ENCODE results near the gene KRTAP10-9.
"Not testable (repeated sequence)": the region's sequence is repeated elsewhere in the genome, so short reads cannot be mapped to it uniquely, and the experiment has no call there.

KRTAP10-9 gene

DNA sequence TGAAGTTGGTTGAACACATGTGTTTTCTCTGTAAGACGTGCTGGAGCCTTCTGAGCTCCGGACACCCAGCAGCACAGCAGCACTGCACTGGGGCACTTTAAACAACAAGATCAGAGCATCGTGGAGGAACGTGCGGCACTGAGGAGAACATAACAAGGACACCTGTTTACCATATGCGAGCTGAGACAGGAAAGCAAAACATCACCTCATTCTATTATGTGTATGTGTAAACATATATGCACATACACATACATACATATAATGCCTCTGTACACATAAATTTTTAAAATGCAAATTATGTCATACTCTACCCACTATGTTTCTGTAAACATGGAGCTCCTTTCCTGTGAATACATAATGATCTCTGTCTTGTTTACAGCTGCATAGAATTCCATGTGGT is 31.4 kb upstream of the KRTAP10-9 start:
- no peak for FAIRE-seq

- no peak for FAIRE-seq
Observed at GRCh38 chr21:44596068-44596725, 30.7 kb upstream of the KRTAP10-9 start.

DNA sequence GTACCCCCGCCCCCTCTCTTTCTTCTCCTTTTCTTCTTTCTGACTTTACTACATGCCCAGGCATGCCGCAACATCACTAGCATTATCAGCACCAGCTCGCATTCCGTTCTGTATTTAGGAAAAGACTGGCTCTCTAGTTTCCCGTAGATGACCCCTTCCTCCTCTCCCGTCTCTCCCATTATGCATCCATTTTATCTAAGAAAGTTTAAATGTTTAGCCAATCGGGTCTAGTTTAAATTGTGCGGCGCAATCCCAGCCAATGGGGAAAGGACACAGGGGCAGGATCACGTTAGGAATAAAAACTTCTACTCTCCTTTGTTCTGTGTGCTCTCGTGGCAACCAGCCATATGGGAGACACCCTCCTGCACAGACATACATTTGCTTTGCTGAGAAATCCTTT is 28.8 kb upstream of the KRTAP10-9 start:
- no peak for FAIRE-seq

GRCh38 chr21:44599264-44600029 is 27.4 kb upstream of the KRTAP10-9 start:
- no peak for FAIRE-seq

DNA sequence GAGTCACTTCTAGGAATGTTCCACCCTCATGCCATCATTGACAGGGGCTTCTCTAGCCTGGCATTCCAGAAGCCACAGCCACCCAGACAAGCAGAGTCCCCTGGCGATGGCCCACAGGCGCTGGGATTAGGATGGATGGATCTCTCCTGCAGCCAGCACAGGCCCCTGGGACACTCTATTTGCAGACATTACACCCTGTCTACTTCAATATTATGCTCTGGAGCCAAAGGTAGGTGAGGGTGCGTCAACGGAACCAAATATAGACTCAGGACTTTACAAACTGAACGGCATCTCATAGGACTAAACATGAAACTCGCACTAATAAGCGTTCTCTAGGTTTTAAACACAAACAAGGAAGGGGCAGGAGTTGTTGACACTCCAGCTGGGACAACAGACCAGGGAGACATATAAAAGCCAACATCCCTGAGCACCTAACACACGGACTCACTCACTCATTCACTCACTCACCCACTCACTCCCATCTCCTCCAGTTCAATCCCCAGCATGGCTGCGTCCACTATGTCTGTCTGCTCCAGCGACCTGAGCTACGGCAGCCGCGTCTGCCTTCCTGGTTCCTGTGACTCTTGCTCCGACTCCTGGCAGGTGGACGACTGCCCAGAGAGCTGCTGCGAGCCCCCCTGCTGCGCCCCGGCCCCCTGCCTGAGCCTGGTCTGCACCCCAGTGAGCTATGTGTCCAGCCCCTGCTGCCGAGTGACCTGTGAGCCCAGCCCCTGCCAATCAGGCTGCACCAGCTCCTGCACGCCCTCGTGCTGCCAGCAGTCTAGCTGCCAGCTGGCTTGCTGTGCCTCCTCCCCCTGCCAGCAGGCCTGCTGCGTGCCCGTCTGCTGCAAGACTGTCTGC is 26.5 kb upstream of the KRTAP10-9 start, which contains the start of gene KRTAP10-7:
KRTAP10-7 (plus strand) TSS at position 480 of the 861 bp plus-strand sequence; CDS start at position 505, 25 bp downstream.
- not testable (repeated sequence) for FAIRE-seq

DNA sequence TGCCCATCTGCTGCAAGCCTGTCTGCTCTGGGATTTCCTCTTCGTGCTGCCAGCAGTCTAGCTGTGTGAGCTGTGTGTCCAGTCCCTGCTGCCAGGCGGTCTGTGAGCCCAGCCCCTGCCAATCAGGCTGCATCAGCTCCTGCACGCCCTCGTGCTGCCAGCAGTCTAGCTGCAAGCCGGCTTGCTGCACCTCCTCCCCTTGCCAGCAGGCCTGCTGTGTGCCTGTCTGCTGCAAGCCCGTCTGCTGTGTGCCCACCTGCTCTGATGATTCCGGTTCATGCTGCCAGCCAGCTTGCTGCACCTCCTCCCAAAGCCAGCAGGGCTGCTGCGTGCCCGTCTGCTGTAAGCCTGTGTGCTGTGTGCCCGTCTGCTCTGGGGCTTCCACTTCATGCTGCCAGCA is 25.8 kb upstream of the KRTAP10-9 start:
- FAIRE-seq = not testable (repeated sequence)

- FAIRE-seq = no peak
Observed at GRCh38 chr21:44601596-44602462, 25.1 kb upstream of the KRTAP10-9 start.

- FAIRE-seq = no peak
Observed at GRCh38 chr21:44602463-44602850, 24.4 kb upstream of the KRTAP10-9 start.

DNA sequence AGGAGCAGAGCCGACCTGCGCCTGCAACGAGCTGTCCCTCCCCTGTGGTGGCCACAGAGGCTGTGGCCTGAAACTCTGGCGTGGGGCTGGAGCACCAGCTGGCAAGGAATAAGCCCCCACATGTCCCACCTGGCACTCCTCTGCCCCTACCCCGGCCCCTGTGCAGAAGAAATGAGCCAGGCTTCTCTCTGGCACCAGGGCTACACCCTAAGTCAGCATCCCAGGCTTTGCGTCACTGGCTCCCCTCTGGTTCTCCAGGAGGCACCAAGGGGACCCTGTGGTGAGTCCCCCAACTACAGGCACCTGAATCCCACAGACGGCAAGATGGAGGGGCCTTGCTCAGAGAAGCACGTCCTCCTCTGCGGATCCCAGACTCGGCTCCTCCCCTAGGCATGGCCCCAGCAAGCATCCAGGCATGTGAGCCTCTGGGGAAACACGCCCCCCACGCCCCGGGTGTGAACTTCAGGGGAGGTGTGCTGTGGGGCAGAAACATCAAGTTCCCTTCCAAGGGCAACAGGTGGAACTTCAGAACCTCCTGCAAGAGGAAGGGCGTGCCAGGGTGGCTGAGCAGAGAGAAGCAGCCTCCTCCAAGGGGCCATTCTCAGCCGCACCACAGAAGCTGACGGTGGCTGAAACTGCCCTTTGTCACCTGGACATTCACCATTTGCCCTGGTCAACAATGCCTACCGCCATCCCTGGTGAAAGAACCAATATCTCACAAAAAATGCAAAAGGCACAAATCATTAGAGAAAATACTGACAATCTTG is 23.6 kb upstream of the KRTAP10-9 start:
- no peak for FAIRE-seq

DNA sequence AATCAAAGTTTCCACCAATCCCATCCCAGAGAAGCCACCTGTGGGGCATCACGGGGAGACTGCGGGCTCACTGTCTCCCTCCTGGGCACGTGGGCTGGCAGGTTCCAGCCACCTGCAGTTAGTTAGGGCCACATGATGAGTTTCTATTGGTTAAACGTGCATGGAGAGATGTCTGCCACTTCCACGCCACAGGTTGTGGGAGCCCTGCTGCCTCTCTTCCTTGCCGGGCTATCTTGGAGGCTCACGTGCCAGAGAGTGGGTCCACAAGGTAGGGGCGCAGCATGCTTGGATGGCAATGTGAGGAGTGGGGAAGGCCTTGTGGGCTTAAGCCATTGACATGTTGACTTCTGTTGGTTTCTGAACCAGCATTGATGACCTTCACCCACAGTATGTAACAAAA is 23.0 kb upstream of the KRTAP10-9 start:
- FAIRE-seq = no peak

GRCh38 chr21:44606495-44606894 is 20.4 kb upstream of the KRTAP10-9 start:
- FAIRE-seq = no peak

DNA sequence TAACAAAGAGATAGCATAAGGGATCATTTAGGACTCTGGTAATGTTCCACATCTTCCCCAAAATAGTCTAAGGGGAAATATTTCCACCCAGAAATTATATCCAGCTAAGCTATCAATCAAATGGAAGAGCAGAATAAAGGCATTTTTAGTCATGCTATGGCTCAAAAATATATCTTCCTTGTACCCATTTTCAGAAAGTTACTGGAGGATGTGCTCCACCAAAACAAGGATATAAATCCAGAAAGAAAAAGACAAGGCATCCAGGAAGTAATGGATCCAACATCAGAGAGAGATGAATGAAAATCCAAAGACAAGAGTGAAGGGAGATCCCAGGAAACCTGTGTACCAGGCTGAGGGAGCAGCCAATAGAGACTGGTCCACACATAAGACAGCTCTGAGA is 17.7 kb upstream of the KRTAP10-9 start:
- no peak for FAIRE-seq

GRCh38 chr21:44610157-44610843 is 16.6 kb upstream of the KRTAP10-9 start:
- FAIRE-seq = not testable (repeated sequence)

DNA sequence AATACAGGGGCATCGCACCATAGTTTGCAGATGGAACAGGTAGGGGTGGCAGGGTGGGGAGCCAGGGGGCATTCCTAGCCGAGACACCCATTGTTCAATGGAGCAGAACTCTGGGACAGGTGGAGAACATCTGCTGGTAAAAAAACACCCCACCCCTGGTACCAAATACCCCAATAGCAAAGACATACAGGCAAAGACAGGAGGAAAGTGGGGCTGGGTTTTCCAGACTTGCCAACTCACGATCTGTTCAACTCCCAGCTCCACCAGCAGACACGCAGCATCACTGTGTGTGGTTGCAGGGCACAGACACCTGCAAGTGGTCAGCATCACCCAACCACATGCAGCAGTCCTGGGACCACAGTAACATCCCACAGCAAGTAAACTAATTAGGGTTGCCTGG is 15.3 kb upstream of the KRTAP10-9 start:
- FAIRE-seq = no peak

DNA sequence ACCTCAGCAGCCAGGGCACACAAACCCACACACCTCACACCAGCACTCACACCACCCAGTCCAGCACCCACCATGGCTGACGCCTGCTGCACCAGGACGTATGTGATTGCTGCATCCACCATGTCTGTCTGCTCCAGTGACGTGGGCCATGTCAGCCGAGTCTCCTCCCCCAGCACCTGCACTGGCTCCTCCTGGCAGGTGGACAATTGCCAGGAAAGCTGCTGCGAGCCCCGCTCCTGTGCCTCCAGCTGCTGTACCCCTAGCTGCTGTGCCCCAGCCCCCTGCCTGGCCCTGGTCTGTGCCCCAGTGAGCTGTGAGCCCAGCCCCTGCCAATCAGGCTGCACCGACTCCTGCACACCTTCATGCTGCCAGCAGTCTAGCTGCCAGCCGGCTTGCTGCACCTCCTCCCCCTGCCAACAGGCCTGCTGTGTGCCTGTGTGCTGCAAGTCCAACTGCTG is 14.8 kb upstream of the KRTAP10-9 start, which contains the start of gene KRTAP10-8:
KRTAP10-8 (plus strand) TSS at position 51 of the 458 bp plus-strand sequence; CDS start at position 73, 22 bp downstream.
- no peak for FAIRE-seq

- no peak for FAIRE-seq
Observed at GRCh38 chr21:44612669-44613229, 14.1 kb upstream of the KRTAP10-9 start.

DNA sequence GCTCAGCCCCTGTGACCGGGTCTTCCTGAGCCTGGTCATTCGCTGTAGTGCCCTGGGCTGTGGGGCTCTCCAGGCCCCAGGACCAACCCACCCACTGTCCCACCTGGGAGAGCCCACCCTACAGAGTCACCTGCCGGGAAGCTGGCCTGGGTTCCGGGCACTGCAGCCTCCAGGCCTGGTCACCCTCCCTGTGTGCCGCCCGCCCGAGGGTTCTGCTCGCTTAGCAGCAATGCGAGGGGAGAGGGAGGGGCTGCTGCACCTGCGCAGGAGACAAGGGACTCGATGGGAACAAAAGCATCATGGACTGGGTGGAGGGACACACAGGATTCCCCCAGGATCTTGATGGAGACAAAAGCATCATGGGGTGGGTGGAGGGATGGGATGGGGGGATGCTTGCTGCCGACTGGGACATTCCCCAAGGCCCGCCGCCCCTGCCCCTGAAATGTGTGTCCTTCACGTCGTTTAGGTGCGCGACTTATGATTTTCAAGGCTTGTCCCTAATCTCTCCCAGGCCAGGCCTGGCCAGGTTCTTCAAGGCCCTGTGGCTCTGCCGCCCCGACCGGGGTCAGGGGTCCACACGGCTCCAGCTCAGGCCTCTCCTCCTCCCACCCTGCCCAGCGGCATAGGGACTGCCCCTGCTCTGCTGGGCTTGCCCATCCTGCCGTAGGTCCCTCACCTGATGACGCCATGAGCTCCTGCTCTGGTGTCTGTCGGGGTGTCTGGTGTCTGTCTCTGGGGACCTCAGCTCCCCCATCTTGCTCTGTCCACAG is 13.3 kb upstream of the KRTAP10-9 start:
- no peak for FAIRE-seq

GRCh38 chr21:44614161-44614631 is 12.7 kb upstream of the KRTAP10-9 start:
- no peak for FAIRE-seq

DNA sequence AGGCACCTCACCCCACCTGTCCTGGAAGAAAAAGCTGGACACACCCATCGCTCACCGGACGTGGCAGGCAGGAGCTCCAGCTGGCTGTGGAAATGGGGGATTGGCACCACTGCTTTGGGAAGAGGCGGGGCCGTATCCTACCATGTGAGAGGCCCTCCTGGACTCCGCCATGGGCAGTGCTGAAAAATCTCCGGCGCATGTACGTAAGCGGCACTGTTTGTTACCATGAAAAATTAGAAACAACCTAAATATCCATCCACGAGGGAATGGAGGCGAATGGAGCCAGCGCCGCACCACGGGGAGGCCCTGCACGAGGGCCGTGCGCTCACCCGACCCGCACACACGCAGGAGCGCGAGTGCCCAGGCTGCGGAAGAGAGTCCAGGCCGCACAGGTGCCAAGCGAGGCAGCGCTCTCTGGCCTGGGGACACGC is 11.9 kb upstream of the KRTAP10-9 start:
- no peak for FAIRE-seq
